Left ventricle myocardium inferior (tissue), 1 donor: Measurements from ENCODE around the gene MED29. TPM values are rescaled to one million over a fixed set of nuclear protein-coding genes. Genes with fewer than 3 reads are reported as not detected.

Source experiments
- DNase-seq: peaks from one replicate; pipeline ENCODE4 v3.0.0-alpha.2; 2020
- H3K27ac ChIP-seq: fragments of 200-600 bp; replicated peaks from 2 replicates; pipeline ENCODE4 v1.8.0; 2021
- H3K27me3 ChIP-seq: fragments of 200-600 bp; 2 replicates; pipeline ENCODE4 v1.8.0; 2021; ENCODE audit warnings: low read depth
- H3K36me3 ChIP-seq: fragments of 200-600 bp; 2 replicates; pipeline ENCODE4 v1.8.0; 2021
- H3K4me1 ChIP-seq: fragments of 200-600 bp; 2 replicates; pipeline ENCODE4 v1.8.0; 2021
- H3K4me3 ChIP-seq: fragments of 200-600 bp; 2 replicates; pipeline ENCODE4 v1.8.0; 2021; ENCODE audit warnings: mild to moderate bottlenecking, moderate library complexity
- H3K9me3 ChIP-seq: fragments of 200-600 bp; replicated peaks from 2 replicates; pipeline ENCODE4 v1.8.0; 2021
- CTCF ChIP-seq: fragments of 200-600 bp; IDR thresholded peaks from 2 replicates; pipeline ENCODE4 v1.8.0; 2021; ENCODE audit warnings: antibody characterized with exemption, mild to moderate bottlenecking, borderline replicate concordance
- intact Hi-C: fragments of 100-400 bp; cut with micrococcal nuclease; formaldehyde crosslinking; loops from one replicate; pipeline ENCODE4 v1.11.0; 2022
- total RNA-seq: library from RNA; stranded (reverse); fragmentation: NEBNext Ultra II Directional; extraction: Animal tissue kit (Norgen Biotek cat#: 25700); gene quantifications from one replicate; pipeline ENCODE4 v1.2.1, GENCODE V29; 2021
- donor health status: DM: no; HTN: yes; CAD: no; lungs with severe emphysema.

Gene MED29
- total RNA-seq, 1 donor from 2014 or later = 25.7 TPM

DNA sequence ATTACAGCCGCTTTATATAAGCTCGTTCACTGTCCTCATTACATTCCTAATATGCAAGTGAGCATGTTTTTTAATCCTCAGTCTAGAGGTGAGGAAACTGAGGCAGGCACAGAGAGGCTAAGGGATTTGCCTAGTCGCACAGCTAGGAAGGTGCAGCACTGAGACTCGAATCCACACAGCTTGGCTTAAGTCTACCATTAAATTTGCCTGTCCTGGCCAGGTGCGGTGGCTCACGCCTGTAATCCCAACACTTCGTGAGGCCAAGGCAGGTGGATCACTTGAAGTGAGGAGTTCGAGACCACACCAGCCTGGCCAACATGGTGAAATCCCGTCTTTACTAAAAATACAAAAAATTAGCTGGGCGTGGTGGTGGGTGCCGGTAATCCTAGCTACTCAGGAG is 36.5 kb downstream of the MED29 start:
- no peak for TF ChIP-seq CTCF
- Histone ChIP-seq H3K9me3 (no peaks in the 10 kb centered on the region), H3K36me3 (peaks cover 28% of the 10 kb centered on the region), H3K27ac (peak overlapping the region; percentile 95), H3K4me3 (no peak overlapping the region), H3K4me1 (peaks cover 27% of the 10 kb centered on the region), H3K27me3 (no peaks in the 10 kb centered on the region)
- DNase-seq = no peak
- intact Hi-C loops = no loop called here

DNA sequence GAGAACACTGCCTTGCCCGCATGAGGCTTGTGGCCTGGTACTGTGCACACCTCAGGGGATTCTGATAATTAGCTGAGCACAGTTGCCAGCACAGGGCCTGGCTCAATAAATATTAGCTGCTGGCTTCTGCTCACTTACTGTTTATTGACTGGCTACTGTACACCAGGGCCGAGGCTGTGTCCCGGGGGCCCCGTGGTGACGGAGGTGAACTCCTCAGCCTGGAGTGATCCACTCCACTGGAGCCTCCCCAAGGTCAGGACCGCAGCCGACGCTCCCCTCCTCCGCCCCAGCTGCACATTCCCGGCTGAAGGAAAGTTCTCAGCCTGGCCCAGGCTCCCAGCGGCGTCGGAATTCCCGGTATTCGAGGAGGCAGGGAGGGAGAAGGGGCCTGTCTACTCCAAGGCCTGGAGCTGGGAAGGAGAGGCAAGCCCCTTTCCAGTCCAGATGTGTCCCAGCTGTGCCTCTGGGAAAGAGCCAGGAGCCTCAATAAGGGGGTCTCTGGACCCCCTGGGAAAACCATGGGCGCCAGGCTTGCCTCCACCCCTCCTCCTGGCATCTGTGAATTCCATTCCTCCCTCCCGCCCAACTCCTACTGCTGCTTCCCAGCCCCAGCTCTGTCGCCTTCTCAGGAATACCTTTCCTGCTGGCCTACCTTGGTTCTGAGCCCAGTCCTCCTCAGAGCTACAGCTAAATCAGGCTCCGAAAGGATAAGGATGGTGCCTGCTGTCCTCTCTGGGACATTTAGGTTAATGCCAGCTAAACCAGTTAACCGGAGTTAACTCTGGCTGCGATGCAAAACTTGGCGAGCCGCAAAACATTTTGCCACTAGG is 37.3 kb downstream of the MED29 start:
- intact Hi-C loops = no loop called here
- peak overlapping the region; percentile 48 for H3K4me3 ChIP-seq
- peak overlapping the region; percentile 95 for H3K27ac ChIP-seq
- DNase-seq = peak; percentile 74
- peaks cover 28% of the 10 kb centered on the region for H3K36me3 ChIP-seq
- peaks cover 31% of the 10 kb centered on the region for H3K4me1 ChIP-seq
- no peaks in the 10 kb centered on the region for H3K27me3 ChIP-seq
- no peaks in the 10 kb centered on the region for H3K9me3 ChIP-seq
- TF ChIP-seq CTCF = no peak

GRCh38 chr19:39430675-39431593 is 39.8 kb downstream of the MED29 start:
- DNase-seq = no peak
- Histone ChIP-seq H3K27ac (peak overlapping the region; percentile 73), H3K4me1 (peaks cover 53% of the 10 kb centered on the region), H3K27me3 (no peaks in the 10 kb centered on the region), H3K4me3 (peak overlapping the region; percentile 13), H3K36me3 (peaks cover 32% of the 10 kb centered on the region), H3K9me3 (no peaks in the 10 kb centered on the region)
- TF ChIP-seq CTCF = no peak
- intact Hi-C loops = no loop called here

DNA sequence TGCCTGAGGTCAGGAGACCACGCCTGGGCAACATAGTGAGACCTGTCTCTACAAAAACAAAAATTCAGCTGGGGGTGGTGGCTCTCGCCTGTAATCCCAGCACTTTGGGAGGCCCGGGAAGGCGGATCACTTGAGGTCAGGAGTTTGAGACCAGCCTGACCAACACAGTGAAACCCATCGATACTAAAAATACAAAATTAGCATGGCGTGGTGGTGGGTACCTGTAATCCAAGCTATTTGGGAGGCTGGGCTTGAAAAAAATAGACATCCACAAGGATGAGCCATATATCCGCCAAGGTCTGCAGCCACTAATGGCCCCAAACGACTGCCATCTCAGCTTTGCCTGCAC is 41.5 kb downstream of the MED29 start:
- no peak for TF ChIP-seq CTCF
- Histone ChIP-seq H3K4me3 (no peak overlapping the region), H3K9me3 (no peaks in the 10 kb centered on the region), H3K36me3 (peaks cover 32% of the 10 kb centered on the region), H3K27me3 (no peaks in the 10 kb centered on the region), H3K27ac (no peak overlapping the region), H3K4me1 (peaks cover 62% of the 10 kb centered on the region)
- DNase-seq = no peak
- intact Hi-C loops = no loop called here

GRCh38 chr19:39433480-39434079 is 42.4 kb downstream of the MED29 start:
- no peaks in the 10 kb centered on the region for H3K9me3 ChIP-seq
- H3K4me3 ChIP-seq = no peak overlapping the region
- no peak for TF ChIP-seq CTCF
- H3K27me3 ChIP-seq = peaks cover 4% of the 10 kb centered on the region
- peaks cover 52% of the 10 kb centered on the region for H3K4me1 ChIP-seq
- peaks cover 32% of the 10 kb centered on the region for H3K36me3 ChIP-seq
- no peak overlapping the region for H3K27ac ChIP-seq
- DNase-seq = no peak
- intact Hi-C loops = no loop called here
